IPS-11a (cell line): Measurements from ENCODE around the gene GNG7.
"Not testable (repeated sequence)": the region's sequence is repeated elsewhere in the genome, so short reads cannot be mapped to it uniquely, and the experiment has no call there.

Experiments
- H3K4me3 ChIP-seq: one replicate; pipeline ENCODE4 v1.5.1; 2013; ENCODE audit warnings: low read depth, low read length, control low read depth

Gene GNG7

DNA sequence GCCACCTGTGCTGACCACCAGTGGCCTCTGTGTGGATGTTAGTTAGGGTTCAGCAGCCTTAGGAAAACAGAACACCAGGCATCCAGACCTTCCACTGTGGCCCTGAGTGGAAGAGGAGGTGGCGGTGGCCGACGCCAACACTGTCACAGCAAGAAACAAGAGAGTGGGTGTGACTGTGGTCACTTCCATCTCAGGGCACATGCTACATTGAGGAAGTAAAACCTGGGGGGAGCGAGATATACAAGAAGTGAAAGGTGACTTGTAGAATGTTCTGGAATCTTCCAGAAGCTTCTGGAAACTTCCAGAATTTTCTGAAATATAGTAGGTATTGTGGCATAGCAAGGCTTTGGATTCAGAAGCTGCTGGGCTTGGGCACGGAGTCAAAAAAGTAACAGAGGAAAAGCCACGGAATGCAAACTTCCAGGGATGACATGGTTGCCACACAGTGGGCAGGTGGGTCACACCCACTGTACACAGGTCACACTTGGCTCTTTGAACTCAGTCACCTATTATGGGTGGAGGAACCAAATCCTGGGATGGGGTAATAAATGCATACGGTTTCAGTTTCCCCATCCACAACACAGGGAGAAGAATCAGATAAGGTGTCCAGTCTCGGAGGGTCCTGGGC is 24.3 kb downstream of the GNG7 start:
- no peak overlapping the region for H3K4me3 ChIP-seq

GRCh38 chr19:2676823-2677222 is 25.7 kb downstream of the GNG7 start:
- no peak overlapping the region for H3K4me3 ChIP-seq

- no peak overlapping the region for H3K4me3 ChIP-seq
These were observed 26.6 kb downstream of the GNG7 start for GRCh38 chr19:2675892-2676291.

DNA sequence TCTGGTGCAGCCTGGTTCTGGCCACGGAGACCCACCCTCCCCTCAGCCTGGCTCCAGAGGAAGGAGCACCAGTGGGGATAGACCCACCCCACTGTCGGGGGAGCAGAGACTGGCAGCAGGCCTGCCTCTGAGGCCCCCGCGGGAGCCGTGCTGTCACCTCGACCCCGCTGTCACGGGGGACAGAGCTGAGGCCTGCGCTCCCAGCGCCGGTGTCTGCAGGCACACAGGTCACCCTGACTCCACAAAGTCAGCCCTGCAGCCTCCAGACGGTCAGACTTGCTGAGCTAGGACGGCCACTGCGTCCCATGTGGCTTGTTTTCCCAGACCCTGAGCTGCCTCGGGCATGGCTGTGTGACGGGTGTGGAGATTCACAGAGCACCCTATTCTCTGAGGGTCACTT is 32.3 kb downstream of the GNG7 start:
- H3K4me3 ChIP-seq: no peak overlapping the region

DNA sequence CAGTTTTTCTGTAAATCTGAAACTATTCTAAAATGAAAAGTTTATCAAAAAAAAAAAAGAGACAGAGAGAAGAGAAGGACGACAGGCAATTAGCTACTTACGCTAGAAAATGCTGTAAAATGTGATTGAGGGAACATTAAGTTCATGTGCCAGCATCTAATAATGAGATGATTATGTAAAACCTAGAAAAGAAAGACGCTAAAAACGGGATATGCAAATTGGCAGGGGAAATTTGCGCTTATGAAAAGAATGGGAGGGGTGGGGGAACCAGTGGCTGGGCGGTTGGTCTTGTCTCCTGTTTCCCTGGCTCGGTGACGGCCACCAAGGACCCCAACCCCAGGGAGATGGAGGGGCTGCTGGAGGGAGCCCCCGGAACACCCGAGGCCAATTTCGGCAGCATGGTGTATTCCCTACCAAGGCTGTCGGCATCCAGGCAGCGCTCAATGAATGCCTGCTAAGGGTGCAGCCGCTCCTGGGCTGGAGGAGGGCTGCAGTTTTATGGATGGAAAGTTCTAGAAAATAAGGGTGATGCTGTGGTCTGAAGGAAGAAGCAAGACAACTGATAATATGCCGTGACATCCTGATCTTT is 34.2 kb downstream of the GNG7 start:
- no peak overlapping the region for H3K4me3 ChIP-seq

- H3K4me3 ChIP-seq: not testable (repeated sequence)
These were observed 35.1 kb downstream of the GNG7 start for GRCh38 chr19:2667349-2667748.

DNA sequence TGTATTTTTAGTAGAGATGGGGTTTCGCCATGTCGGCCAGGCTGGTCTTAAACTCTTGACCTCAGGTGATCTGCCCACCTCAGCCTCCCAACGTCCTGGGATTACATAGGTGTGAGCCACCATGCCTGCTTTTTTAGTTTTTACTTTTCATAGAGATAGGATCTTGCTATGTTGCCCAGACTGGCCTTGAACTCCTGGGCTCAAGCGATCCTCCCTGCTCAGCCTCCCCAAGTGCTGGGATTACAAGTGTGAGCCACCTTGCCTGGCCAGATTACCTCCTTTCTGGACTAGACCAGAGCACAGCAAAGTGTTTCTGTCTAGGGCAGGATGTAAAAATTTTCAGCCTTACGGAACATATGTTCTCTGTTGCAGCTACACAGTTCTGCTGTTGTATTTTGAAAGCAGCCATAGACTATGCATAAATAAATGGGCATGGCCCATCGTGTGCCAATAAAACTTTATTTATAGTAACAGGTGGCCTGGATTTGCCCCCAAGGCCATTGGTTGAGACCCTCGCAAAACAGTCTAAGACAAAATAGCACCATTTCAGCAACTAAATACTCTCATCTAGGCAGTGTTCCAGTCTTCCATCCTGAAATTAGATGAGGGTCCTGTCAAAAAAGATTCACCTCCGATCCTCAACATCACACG is 36.0 kb downstream of the GNG7 start:
- no peak overlapping the region for H3K4me3 ChIP-seq

DNA sequence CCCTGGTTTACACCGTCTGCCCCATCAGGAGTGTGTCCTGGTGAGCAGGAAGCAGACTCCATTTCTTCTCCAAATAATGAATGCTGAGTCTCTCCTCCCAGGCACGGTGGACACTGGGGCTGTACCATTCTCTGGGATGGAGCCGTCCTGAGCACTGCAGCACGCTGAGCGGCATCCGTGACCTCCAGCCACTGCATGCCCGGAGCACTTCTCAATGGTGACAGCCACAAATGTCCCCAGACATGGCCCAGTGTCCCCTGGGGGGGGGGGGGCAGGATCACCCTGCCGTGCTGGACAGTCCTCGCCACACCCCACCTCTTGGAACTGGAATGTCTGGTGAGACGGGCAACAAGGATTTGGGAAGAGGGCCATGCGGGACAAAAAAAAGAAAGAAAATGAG is 37.4 kb downstream of the GNG7 start:
- H3K4me3 ChIP-seq: no peak overlapping the region

GRCh38 chr19:2663920-2664571 is 38.4 kb downstream of the GNG7 start:
- no peak overlapping the region for H3K4me3 ChIP-seq

- H3K4me3 ChIP-seq: no peak overlapping the region
These were observed 40.9 kb downstream of the GNG7 start for GRCh38 chr19:2661615-2662014.

DNA sequence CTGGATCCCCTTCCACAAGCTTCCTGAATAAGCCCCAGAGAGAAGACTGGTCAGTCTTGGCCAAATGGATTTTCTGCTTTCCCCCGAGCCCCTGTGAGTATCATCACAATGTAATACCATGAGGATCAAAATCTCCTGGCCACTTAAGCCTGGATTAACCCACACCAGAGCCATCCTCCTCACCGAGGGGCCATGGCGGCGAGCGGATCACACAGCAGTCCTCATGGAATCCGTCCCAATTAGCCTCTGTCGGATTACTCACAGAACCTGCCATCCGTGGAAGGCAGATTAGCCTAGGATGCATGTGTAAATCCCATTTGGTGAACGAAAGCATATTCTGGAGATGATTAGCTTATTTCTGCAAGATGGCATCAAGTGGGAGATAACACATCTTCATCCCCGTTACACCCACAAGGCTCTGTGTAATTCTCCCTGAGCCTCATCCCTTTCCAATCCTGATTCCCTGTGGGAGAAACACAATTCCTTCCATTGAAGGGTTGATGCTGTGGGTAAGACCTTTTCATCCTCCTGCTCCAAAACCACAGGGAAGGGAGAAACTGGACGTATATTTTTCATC is 42.5 kb downstream of the GNG7 start:
- no peak overlapping the region for H3K4me3 ChIP-seq

- no peak overlapping the region for H3K4me3 ChIP-seq
These were observed 46.0 kb downstream of the GNG7 start for GRCh38 chr19:2656533-2656932.

GRCh38 chr19:2653710-2654707 is 48.5 kb downstream of the GNG7 start:
- no peak overlapping the region for H3K4me3 ChIP-seq

DNA sequence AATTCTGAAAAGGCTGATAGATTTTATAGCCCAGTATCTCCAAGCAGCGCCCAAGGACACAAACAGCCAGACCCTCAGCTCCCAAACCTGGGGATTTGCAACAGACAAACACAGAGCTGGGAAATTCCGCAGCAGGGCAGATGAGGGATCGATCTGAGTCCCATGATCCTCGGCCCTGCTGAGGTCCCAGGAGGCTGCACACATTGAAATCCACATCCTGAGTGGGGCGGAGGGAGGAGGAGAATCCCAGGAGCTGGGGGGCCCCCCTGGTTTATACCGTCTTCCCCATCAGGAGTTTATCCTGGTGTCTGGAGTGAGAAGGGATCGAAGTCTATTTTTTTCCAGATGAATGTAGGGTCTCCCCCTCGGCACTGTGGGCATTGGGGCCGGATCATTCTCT is 49.3 kb downstream of the GNG7 start:
- no peak overlapping the region for H3K4me3 ChIP-seq

GRCh38 chr19:2652504-2653099 is 49.9 kb downstream of the GNG7 start:
- no peak overlapping the region for H3K4me3 ChIP-seq

- not testable (repeated sequence) for H3K4me3 ChIP-seq
These were observed 51.3 kb downstream of the GNG7 start for GRCh38 chr19:2651002-2651733.

DNA sequence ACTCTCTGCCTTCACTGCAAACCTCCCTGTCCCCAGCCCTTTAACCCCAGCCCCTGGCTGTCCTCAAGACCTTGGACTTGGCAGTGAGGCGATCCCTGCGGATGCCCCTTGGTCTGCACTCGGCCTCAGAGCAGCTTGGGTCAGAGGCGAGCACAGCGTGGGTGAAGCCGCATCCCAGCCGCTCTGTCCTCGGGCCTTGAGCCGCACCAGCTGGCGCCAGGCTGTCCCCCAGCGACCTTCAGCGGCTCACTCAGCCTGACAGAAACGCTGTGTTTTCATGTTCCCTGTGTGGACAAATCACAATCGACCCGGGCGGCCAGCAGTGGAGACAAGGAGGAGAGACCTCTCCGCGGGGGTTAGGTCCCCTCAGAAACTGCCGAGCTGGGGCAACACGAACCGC is 52.0 kb downstream of the GNG7 start:
- H3K4me3 ChIP-seq: no peak overlapping the region

DNA sequence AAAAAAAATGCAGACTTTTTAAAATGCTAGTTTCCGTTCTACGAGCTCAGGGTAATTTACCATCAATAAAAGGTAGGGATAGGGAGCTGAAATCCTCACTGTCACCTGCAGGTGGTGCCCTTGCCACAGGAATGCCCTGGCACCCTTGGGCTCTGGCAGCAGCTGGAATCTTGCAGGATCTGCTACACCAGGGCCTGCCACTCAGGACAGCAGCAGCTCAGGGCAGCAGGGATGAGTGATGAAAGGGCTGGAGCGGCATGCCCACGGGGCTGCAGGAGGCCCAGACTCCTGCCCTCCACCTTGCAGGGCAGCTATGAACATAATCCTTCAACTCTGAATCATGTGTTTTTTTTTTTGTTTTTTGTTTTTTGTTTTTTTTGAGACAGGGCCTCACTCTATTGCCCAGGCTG is 54.0 kb downstream of the GNG7 start:
- H3K4me3 ChIP-seq: no peak overlapping the region

DNA sequence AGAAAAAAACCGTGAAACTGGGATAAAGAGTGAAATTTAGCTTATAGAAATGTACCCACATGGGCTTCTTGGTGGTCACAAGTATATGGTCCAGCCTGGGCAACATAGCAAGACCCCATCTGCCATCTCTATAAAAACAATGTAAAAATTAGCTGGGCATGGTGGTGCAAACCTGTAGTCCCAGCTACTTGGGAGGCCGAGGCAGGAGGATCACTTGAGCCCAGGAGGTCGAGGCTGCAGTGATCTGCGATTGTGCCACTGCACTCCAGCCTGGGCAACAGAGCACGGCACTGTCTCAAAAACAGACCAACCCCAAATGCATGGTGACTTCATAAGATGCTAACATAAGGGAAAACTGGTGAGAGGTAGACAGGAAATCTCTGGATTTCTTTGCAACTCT is 54.4 kb downstream of the GNG7 start:
- no peak overlapping the region for H3K4me3 ChIP-seq
